Esophagus (tissue), 2 donors: ENCODE results near the gene FHIT. TPM values are rescaled to one million over a fixed set of nuclear protein-coding genes. Genes with fewer than 3 reads are reported as not detected.

ENCODE experiments used
- H3K27ac ChIP-seq, 2 donors: one replicate each; pipeline ENCODE4 v1.5.1; 2013; ENCODE audit warnings: low read depth in 2 of 2, mild to moderate bottlenecking in 2 of 2, inconsistent platforms in 1 of 2, low read length in 1 of 2, moderate library complexity in 1 of 2
- H3K27me3 ChIP-seq, 2 donors: one replicate each; pipeline ENCODE4 v1.6.1; 2013; ENCODE audit warnings: low read length in 2 of 2, control low read depth in 1 of 2, mild to moderate bottlenecking in 1 of 2; ENCODE audit not compliant: insufficient read depth in 2 of 2, control insufficient read depth in 1 of 2
- H3K36me3 ChIP-seq, 2 donors: one replicate each; pipeline ENCODE4 v1.6.1; 2013; ENCODE audit warnings: low read length in 1 of 2; ENCODE audit not compliant: control insufficient read depth in 2 of 2, insufficient read depth in 2 of 2
- H3K4me1 ChIP-seq, 2 donors: one replicate each; pipeline ENCODE4 v1.6.1; 2013; ENCODE audit warnings: low read length in 1 of 2; ENCODE audit not compliant: control insufficient read depth in 2 of 2, insufficient read depth in 2 of 2
- H3K4me3 ChIP-seq, 2 donors: one replicate each; pipeline ENCODE4 v1.5.1; 2013; ENCODE audit warnings: low read length in 2 of 2, mild to moderate bottlenecking in 2 of 2, low read depth in 1 of 2, moderate library complexity in 1 of 2
- H3K9me3 ChIP-seq, 2 donors: one replicate each; pipeline ENCODE4 v1.6.1; 2013; ENCODE audit warnings: mild to moderate bottlenecking in 2 of 2, low read depth in 1 of 2, low read length in 1 of 2, moderate library complexity in 1 of 2; ENCODE audit not compliant: control insufficient read depth in 2 of 2, insufficient read depth in 1 of 2
- WGBS, 2 donors: extraction: QIAGEN DNeasy Blood & Tissue Kit; methylation state at CpG; one replicate each; pipeline ENCODE4 v1.1.7; 2013; 5-methylcytosine and 5-hydroxymethylcytosine counted together
- polyA plus RNA-seq, 2 donors: library from polyadenylated mRNA; stranded (reverse); fragments of 200-250 nt; gene quantifications; one replicate each; pipeline ENCODE4 v1.2.3, GENCODE V29; 2013
- donor health status: healthy with polysubstance abuse.
- donor health status: Bipolar disorder and iron deficiency.

FHIT gene
- polyA plus RNA-seq, 2 donors = 3.4 to 5.0 TPM

DNA sequence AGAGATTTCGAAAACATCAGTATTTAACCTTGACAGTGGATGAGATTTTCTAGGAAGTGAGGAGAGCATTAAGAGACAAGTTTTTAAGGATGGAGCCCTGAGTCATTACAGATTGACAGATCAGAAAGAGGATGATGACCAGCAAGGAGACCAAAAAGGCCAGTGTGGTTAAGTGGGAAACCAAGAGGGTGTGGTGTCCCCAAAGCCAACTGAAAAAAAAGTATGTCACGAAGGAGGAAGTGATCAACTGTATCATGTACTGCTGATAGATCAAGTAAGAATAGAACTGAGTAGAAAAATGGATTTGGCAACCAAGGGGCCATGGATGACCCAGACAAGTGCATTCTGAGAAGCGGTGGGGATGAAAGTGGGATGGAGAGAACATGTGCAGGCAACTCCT is 491.8 kb downstream of the FHIT start:
- WGBS, 2 donors = 93 to 95% methylated on average over 3 of the region's 3 CpGs
- Histone ChIP-seq H3K4me3 (no peak overlapping the region), H3K27ac (no peak overlapping the region), H3K9me3 (no peaks in the 10 kb centered on the region), H3K27me3 (no peaks in the 10 kb centered on the region), H3K4me1 (no peaks in the 10 kb centered on the region), H3K36me3 (no peaks in the 10 kb centered on the region)

GRCh38 chr3:60758831-60759230 is 492.4 kb downstream of the FHIT start:
- Histone ChIP-seq H3K9me3 (no peaks in the 10 kb centered on the region), H3K4me1 (no peaks in the 10 kb centered on the region), H3K27me3 (no peaks in the 10 kb centered on the region), H3K36me3 (no peaks in the 10 kb centered on the region), H3K4me3 (no peak overlapping the region), H3K27ac (no peak overlapping the region)
- 94% methylated on average over 5 of the region's 5 CpGs for WGBS, 2 donors

DNA sequence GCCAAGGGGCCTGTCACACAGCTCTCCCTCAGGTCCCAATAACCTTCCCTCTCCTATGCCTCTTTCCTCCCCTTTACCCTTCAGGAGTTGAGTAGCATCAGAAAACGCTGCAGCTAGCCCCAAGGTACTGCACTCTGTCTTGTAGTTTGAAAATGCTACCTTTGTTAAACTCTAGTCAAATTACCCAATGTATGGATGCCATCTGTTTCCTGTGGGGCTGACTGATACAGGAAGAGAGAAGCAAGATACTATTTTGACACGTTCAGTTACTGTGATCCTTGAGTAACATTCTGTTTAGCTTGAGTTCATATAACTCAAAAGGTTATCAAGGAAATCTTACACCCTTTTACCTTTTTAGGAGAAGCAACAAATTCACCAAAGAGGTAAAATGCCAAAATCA is 493.1 kb downstream of the FHIT start:
- H3K36me3 ChIP-seq = no peaks in the 10 kb centered on the region
- H3K4me3 ChIP-seq = no peak overlapping the region
- WGBS, 2 donors = 78 to 80% methylated on average over 2 of the region's 2 CpGs
- no peaks in the 10 kb centered on the region for H3K27me3 ChIP-seq
- no peak overlapping the region for H3K27ac ChIP-seq
- H3K9me3 ChIP-seq = no peaks in the 10 kb centered on the region
- H3K4me1 ChIP-seq = no peaks in the 10 kb centered on the region

DNA sequence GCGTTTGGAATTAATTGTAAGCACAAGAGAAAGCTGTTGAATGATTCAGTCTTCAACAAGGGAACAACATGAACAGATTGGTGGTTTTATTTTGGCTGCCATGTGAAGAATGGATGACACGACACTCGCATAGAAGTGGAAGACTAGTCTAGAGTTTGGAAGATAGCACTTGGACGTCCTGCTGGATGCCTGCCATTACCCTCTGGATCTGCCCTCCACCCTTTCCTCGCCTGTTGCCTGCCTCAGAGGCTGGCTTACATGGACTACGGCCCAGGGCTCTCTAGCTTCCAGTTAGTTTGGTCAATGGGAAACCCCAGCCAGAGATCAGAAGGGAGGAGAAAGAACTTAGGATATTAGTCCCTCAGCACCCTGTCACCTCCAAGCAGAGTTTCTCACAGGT is 493.5 kb downstream of the FHIT start:
- WGBS, 2 donors = 82 to 86% methylated on average over 6 of the region's 6 CpGs
- no peaks in the 10 kb centered on the region for H3K27me3 ChIP-seq
- H3K9me3 ChIP-seq = no peaks in the 10 kb centered on the region
- no peak overlapping the region for H3K27ac ChIP-seq
- H3K4me3 ChIP-seq = no peak overlapping the region
- H3K4me1 ChIP-seq = no peaks in the 10 kb centered on the region
- no peaks in the 10 kb centered on the region for H3K36me3 ChIP-seq

DNA sequence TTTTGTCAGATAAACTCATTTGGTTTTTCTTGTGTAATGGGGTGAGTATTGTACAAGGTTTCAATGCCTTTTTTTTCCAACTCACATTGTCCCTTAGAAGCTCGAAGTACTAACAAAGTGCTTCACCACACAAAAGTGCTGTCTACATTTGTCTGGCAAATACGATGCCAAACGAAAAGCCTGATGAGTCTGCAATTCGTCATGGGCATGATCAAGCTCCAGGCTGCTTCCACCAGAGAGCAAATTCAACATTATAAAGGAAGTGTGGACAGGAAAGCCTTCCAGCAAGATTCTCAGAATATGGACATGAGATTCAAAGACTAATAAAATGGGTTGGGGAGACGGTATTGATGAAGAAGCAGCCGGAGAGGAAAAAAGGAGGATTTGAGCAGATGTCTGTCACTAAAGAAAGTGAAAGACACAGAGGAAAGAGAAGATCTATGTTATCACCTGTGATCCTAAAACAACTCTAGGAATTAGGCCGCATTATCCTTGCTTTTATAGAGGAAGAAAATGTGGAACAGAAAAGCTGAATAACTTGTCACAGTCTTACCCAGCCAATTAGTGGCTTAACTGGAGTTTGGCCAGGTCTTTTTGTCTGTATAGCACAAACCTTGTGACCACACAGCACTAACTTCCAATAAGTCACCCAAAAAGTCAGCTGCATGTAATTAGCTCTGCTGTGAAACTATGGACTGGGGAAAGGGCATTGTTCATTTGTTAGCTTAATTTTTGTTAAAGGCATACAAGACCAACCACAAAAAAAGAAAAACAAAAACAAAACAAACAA is 494.8 kb downstream of the FHIT start:
- Histone ChIP-seq H3K9me3 (no peaks in the 10 kb centered on the region), H3K27ac (no peak overlapping the region), H3K4me1 (no peaks in the 10 kb centered on the region), H3K27me3 (no peaks in the 10 kb centered on the region), H3K4me3 (no peak overlapping the region), H3K36me3 (no peaks in the 10 kb centered on the region)
- 73 to 74% methylated on average over 7 of the region's 7 CpGs for WGBS, 2 donors

DNA sequence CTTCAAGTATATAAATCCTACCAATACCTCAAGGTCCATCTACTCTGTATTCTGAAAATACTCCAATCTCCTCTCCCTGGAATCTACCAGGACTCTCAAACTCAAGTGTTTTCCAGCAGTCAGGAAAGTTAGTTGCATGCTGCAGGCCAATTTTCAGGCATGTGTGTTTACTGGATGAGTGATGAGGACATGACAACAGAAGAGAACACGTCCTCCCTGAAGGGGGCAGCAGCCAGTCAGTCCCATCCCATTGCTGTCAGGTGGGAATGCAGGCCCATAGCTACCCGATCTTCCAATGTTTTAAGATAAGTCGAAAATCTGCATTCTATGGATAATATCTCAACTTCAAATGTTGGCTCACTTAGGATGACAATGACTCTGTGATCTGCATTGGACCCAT is 496.2 kb downstream of the FHIT start:
- Histone ChIP-seq H3K4me1 (no peaks in the 10 kb centered on the region), H3K4me3 (no peak overlapping the region), H3K9me3 (peaks cover 0 to 5% of the 10 kb centered on the region in 2 donors), H3K27ac (no peak overlapping the region), H3K36me3 (no peaks in the 10 kb centered on the region), H3K27me3 (no peaks in the 10 kb centered on the region)
- WGBS, 2 donors = 72 to 73% methylated on average over 3 of the region's 3 CpGs

DNA sequence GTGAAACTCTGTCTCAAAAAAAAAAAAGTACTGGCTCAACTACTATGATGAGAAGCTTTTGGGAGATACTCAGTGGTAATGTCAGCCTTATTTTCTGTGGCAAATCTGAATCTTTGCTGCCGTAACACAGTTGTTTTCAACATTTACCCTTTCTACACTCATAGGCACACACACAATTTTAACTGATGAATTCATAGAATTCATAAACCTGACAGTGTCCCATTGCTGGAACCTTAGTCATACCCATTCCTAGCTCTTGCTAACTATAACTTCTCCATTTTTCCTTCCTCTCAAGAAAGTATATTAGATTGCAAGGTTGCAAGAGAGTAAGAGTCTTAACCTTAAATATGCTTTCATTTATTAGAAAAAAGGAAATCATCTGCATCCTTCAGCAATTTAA is 496.6 kb downstream of the FHIT start:
- Histone ChIP-seq H3K27ac (no peak overlapping the region), H3K9me3 (peaks cover 0 to 6% of the 10 kb centered on the region in 2 donors), H3K36me3 (no peaks in the 10 kb centered on the region), H3K4me1 (no peaks in the 10 kb centered on the region), H3K4me3 (no peak overlapping the region), H3K27me3 (no peaks in the 10 kb centered on the region)
- 96 to 97% methylated on average over 1 of the region's 1 CpG for WGBS, 2 donors

- no peaks in the 10 kb centered on the region for H3K4me1 ChIP-seq
- 88 to 89% methylated on average over 3 of the region's 3 CpGs for WGBS, 2 donors
- peaks cover 0 to 6% of the 10 kb centered on the region in 2 donors for H3K9me3 ChIP-seq
- H3K27me3 ChIP-seq = no peaks in the 10 kb centered on the region
- no peaks in the 10 kb centered on the region for H3K36me3 ChIP-seq
- no peak overlapping the region for H3K4me3 ChIP-seq
- H3K27ac ChIP-seq = no peak overlapping the region
These were observed 498.4 kb downstream of the FHIT start for GRCh38 chr3:60752809-60753208.

- Histone ChIP-seq H3K4me3 (no peak overlapping the region), H3K9me3 (peaks cover 0 to 6% of the 10 kb centered on the region in 2 donors), H3K27me3 (no peaks in the 10 kb centered on the region), H3K36me3 (no peaks in the 10 kb centered on the region), H3K27ac (no peak overlapping the region), H3K4me1 (no peaks in the 10 kb centered on the region)
- WGBS, 2 donors = 62 to 77% methylated on average over 3 of the region's 3 CpGs
These were observed 504.4 kb downstream of the FHIT start for GRCh38 chr3:60746695-60747416.
